Natural killer cell (primary cell): Measurements from ENCODE around the gene FOXO6. TPM values are rescaled to one million over a fixed set of nuclear protein-coding genes. Genes with fewer than 3 reads are reported as not detected.

Experiments used
- ATAC-seq, 3 donors: fragments of 150-1000 bp in 2 of 3; fragments of 200-7000 bp in 1 of 3; cut with Tn5 transposase; 1 replicate in 1 of 3; 2 replicates in 2 of 3; pipeline ENCODE4 v1.10.0; 2021; ENCODE audit warnings: mild to moderate bottlenecking in 2 of 3, moderate library complexity in 2 of 3
- DNase-seq, 2 donors: peaks; one replicate each; pipeline versions ENCODE4 v3.0.0 to v3.0.0-alpha.2; 2013 to 2021; ENCODE audit warnings: mixed read lengths in 1 of 2
- H3K27ac ChIP-seq: one replicate; pipeline ENCODE4 v1.5.1; 2013; ENCODE audit warnings: mild to moderate bottlenecking, low read length
- H3K27me3 ChIP-seq: one replicate; pipeline ENCODE4 v1.6.1; 2013; ENCODE audit warnings: low read length; ENCODE audit not compliant: control insufficient read depth, insufficient read depth
- H3K36me3 ChIP-seq: one replicate; pipeline ENCODE4 v1.6.1; 2013; ENCODE audit warnings: low read length; ENCODE audit not compliant: control insufficient read depth, insufficient read depth
- H3K4me1 ChIP-seq: one replicate; pipeline ENCODE4 v1.6.1; 2013; ENCODE audit warnings: low read length; ENCODE audit not compliant: control insufficient read depth, insufficient read depth
- H3K4me3 ChIP-seq: one replicate; pipeline ENCODE4 v1.5.1; 2013; ENCODE audit warnings: low read length
- H3K9me3 ChIP-seq: one replicate; pipeline ENCODE4 v1.6.1; 2013; ENCODE audit warnings: low read length; ENCODE audit not compliant: control insufficient read depth, insufficient read depth
- H3K27ac Mint-ChIP-seq, 2 donors: one replicate each; pipeline ENCODE4 v1.8.0; 2022; ENCODE audit warnings: mild to moderate bottlenecking in 2 of 2, mixed read lengths in 2 of 2, moderate library complexity in 1 of 2
- H3K27me3 Mint-ChIP-seq, 2 donors: one replicate each; pipeline ENCODE4 v1.8.0; 2022; ENCODE audit warnings: low read depth in 2 of 2, mixed read lengths in 2 of 2
- H3K36me3 Mint-ChIP-seq: one replicate; pipeline ENCODE4 v1.8.0; 2022; ENCODE audit warnings: mixed read lengths
- H3K4me1 Mint-ChIP-seq, 2 donors: one replicate each; pipeline ENCODE4 v1.8.0; 2022; ENCODE audit warnings: mixed read lengths in 2 of 2
- H3K4me3 Mint-ChIP-seq: one replicate; pipeline ENCODE4 v1.8.0; 2022; ENCODE audit warnings: mild to moderate bottlenecking, moderate library complexity, mixed read lengths
- H3K9me3 Mint-ChIP-seq, 2 donors: one replicate each; pipeline ENCODE4 v1.8.0; 2022; ENCODE audit warnings: mixed read lengths in 2 of 2
- WGBS: methylation state at CpG from one replicate; pipeline ENCODE4 v1.1.7; 2013; ENCODE audit warnings: missing lambda C conversion rate; ENCODE audit not compliant: insufficient coverage; 5-methylcytosine and 5-hydroxymethylcytosine counted together
- intact Hi-C: fragments of 100-400 bp; cut with micrococcal nuclease; formaldehyde crosslinking; loops from one replicate; pipeline ENCODE4 v1.14.2; 2022
- total RNA-seq, 4 donors: library from RNA; stranded (reverse); fragments of 120-200 nt in 1 of 4; gene quantifications; one replicate each; pipeline versions ENCODE4 v1.2.3 to v1.2.4, GENCODE V29; 2013 to 2022
- TF ChIP-seq, protein P1 (sequence below): fragments of 200-600 bp; IDR thresholded peaks from one replicate; pipeline ENCODE4 v1.8.0; 2022; ENCODE audit warnings: antibody characterized with exemption

The FOXO6 gene
- total RNA-seq, 3 donors from 2014 or later (not counting 1 experiment from before 2014, with no cell fraction given), result 1.2 to 3.3 (median 1.7) TPM

GRCh38 chr1:41431490-41432350 is 70.5 kb downstream of the FOXO6 start:
- no peak overlapping the region for H3K27ac Mint-ChIP-seq
- WGBS, result 90% methylated on average over 19 of the region's 20 CpGs
- H3K27me3 Mint-ChIP-seq, result peaks cover 23 to 33% of the 10 kb centered on the region in 2 donors
- no peak for ATAC-seq
- H3K36me3 Mint-ChIP-seq, result no peaks in the 10 kb centered on the region
- Histone ChIP-seq H3K27me3 (no peaks in the 10 kb centered on the region), H3K4me3 (no peak overlapping the region), H3K27ac (no peak overlapping the region), H3K4me1 (no peaks in the 10 kb centered on the region), H3K36me3 (no peaks in the 10 kb centered on the region), H3K9me3 (no peaks in the 10 kb centered on the region)
- TF ChIP-seq, protein P1, sequence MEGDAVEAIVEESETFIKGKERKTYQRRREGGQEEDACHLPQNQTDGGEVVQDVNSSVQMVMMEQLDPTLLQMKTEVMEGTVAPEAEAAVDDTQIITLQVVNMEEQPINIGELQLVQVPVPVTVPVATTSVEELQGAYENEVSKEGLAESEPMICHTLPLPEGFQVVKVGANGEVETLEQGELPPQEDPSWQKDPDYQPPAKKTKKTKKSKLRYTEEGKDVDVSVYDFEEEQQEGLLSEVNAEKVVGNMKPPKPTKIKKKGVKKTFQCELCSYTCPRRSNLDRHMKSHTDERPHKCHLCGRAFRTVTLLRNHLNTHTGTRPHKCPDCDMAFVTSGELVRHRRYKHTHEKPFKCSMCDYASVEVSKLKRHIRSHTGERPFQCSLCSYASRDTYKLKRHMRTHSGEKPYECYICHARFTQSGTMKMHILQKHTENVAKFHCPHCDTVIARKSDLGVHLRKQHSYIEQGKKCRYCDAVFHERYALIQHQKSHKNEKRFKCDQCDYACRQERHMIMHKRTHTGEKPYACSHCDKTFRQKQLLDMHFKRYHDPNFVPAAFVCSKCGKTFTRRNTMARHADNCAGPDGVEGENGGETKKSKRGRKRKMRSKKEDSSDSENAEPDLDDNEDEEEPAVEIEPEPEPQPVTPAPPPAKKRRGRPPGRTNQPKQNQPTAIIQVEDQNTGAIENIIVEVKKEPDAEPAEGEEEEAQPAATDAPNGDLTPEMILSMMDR, result no peak
- DNase-seq, result no peak
- intact Hi-C loops, result loop anchor here (1.0 kb wide), 1 partner anchor 163 kb away; no protein-coding TSS in a partner anchor
- peaks cover 0 to 6% of the 10 kb centered on the region in 2 donors for H3K4me1 Mint-ChIP-seq
- no peaks in the 10 kb centered on the region for H3K9me3 Mint-ChIP-seq
- no peak overlapping the region for H3K4me3 Mint-ChIP-seq

Other genes starting within 250 kb of the FOXO6 start
- 10 to 100 TPM in 1 of 3 donors, 1 to 10 TPM in 2; 8.3 to 10.2 (median 9.1) TPM for gene SCMH1, start 119.1 kb upstream of the FOXO6 start, total RNA-seq
- gene EDN2, start 123.2 kb downstream of the FOXO6 start, total RNA-seq, result under 1 TPM; 0.29 to 0.93 (median 0.64) TPM